Progenitor cell of endocrine pancreas (in vitro differentiated cells): ENCODE results near the gene S100A7. TPM values are rescaled to one million over a fixed set of nuclear protein-coding genes. Genes with fewer than 3 reads are reported as not detected.
"Not testable (repeated sequence)": the region's sequence is repeated elsewhere in the genome, so short reads cannot be mapped to it uniquely, and the experiment has no call there.

Source experiments
- DNase-seq: peaks from one replicate; pipeline ENCODE4 v3.0.0; 2021; ENCODE audit warnings: low spot score; ENCODE audit not compliant: unreplicated experiment
- H3K27ac Mint-ChIP-seq: 2 replicates; pipeline ENCODE4 v1.8.0; 2021; ENCODE audit warnings: mild to moderate bottlenecking, moderate library complexity, mixed read lengths
- H3K27me3 Mint-ChIP-seq: 2 replicates; pipeline ENCODE4 v1.8.0; 2021; ENCODE audit warnings: mixed read lengths
- H3K36me3 Mint-ChIP-seq: 2 replicates; pipeline ENCODE4 v1.8.0; 2022; ENCODE audit warnings: mixed read lengths; ENCODE audit not compliant: insufficient read depth
- H3K4me1 Mint-ChIP-seq: 2 replicates; pipeline ENCODE4 v1.8.0; 2021; ENCODE audit warnings: low read depth, mixed read lengths
- H3K4me3 Mint-ChIP-seq: 2 replicates; pipeline ENCODE4 v1.8.0; 2021; ENCODE audit warnings: low read depth, mild to moderate bottlenecking, moderate library complexity, mixed read lengths
- H3K9me3 Mint-ChIP-seq: 2 replicates; pipeline ENCODE4 v1.8.0; 2021; ENCODE audit warnings: low read depth, mixed read lengths
- CTCF ChIP-seq: fragments of 200-600 bp; sonication (generic); IDR thresholded peaks from one replicate; pipeline ENCODE4 v1.5.0; 2021; ENCODE audit warnings: antibody characterized with exemption, mild to moderate bottlenecking; ENCODE audit not compliant: unreplicated experiment
- total RNA-seq: library from RNA; stranded (reverse); gene quantifications from 2 replicates; pipeline ENCODE4 v1.2.1, GENCODE V29; 2021

The S100A7 gene
- total RNA-seq, 1 donor from 2014 or later: not detected

- Mint-ChIP-seq H3K27ac (no peak overlapping the region), H3K36me3 (no peaks in the 10 kb centered on the region), H3K4me1 (no peaks in the 10 kb centered on the region), H3K4me3 (no peak overlapping the region), H3K9me3 (peaks cover 2% of the 10 kb centered on the region), H3K27me3 (peaks cover 42% of the 10 kb centered on the region)
- no peak for TF ChIP-seq CTCF
- no peak for DNase-seq
These were observed 6.5 kb upstream of the S100A7 start for GRCh38 chr1:153466908-153467307.

GRCh38 chr1:153465811-153466636 lies 5.6 kb upstream of the S100A7 start:
- Mint-ChIP-seq H3K4me1 (no peaks in the 10 kb centered on the region), H3K36me3 (no peaks in the 10 kb centered on the region), H3K27me3 (peaks cover 45% of the 10 kb centered on the region), H3K27ac (no peak overlapping the region), H3K9me3 (peaks cover 2% of the 10 kb centered on the region), H3K4me3 (no peak overlapping the region)
- peak; percentile 78 for TF ChIP-seq CTCF
- peak; percentile 42 for DNase-seq

- not testable (repeated sequence) for DNase-seq, H3K4me3 Mint-ChIP-seq, H3K9me3 Mint-ChIP-seq, H3K4me1 Mint-ChIP-seq, H3K27ac Mint-ChIP-seq, H3K36me3 Mint-ChIP-seq
- H3K27me3 Mint-ChIP-seq: peaks cover 37% of the 10 kb centered on the region
These were observed 2.3 kb upstream of the S100A7 start for GRCh38 chr1:153462741-153463140.

- H3K9me3 Mint-ChIP-seq: no peaks in the 10 kb centered on the region
- no peak for DNase-seq
- H3K36me3 Mint-ChIP-seq: no peaks in the 10 kb centered on the region
- no peak overlapping the region for H3K4me3 Mint-ChIP-seq
- H3K4me1 Mint-ChIP-seq: no peaks in the 10 kb centered on the region
- TF ChIP-seq CTCF: no peak
- peaks cover 37% of the 10 kb centered on the region for H3K27me3 Mint-ChIP-seq
- no peak overlapping the region for H3K27ac Mint-ChIP-seq
These were observed 796 bp downstream of the S100A7 start for GRCh38 chr1:153459655-153460054.

GRCh38 chr1:153456396-153456795 lies 4.1 kb downstream of the S100A7 start:
- Mint-ChIP-seq H3K27ac (no peak overlapping the region), H3K9me3 (no peaks in the 10 kb centered on the region)
- TF ChIP-seq CTCF: no peak

GRCh38 chr1:153448851-153449250 lies 11.6 kb downstream of the S100A7 start:
- H3K4me1 Mint-ChIP-seq, H3K4me3 Mint-ChIP-seq, H3K27ac Mint-ChIP-seq, DNase-seq, H3K9me3 Mint-ChIP-seq, H3K36me3 Mint-ChIP-seq: not testable (repeated sequence)
- H3K27me3 Mint-ChIP-seq: peaks cover 39% of the 10 kb centered on the region

More at GRCh38 chr1:153456396-153456795, 4.1 kb downstream of the S100A7 start:
- no peak overlapping the region for H3K4me3 Mint-ChIP-seq
- no peaks in the 10 kb centered on the region for H3K4me1 Mint-ChIP-seq
- peaks cover 24% of the 10 kb centered on the region for H3K27me3 Mint-ChIP-seq
- no peaks in the 10 kb centered on the region for H3K36me3 Mint-ChIP-seq
- no peak for DNase-seq
